Endothelial cell of umbilical vein (primary cell): ENCODE measurements around the gene TSSC4. TPM values are rescaled to one million over a fixed set of nuclear protein-coding genes. Genes with fewer than 3 reads are reported as not detected.

Experiments used
- BruUV-seq: library from RNA; stranded (reverse); fragments of 400-500 nt; replicated peaks from 2 replicates; lab custom pipeline; 2021; lab: Mats Ljungman, UMichigan
- CTCF ChIA-PET: fragments of 300-600, 350-600 bp; sonication (Branson Sonifier 250); formaldehyde crosslinking; loops from one replicate; lab custom pipeline; 2021; ENCODE audit warnings: antibody characterized with exemption, inconsistent platforms; lab: Charles Lee
- POLR2A ChIA-PET: fragments of 300-600, 350-600 bp; sonication (Branson Sonifier 250); formaldehyde crosslinking; loops from one replicate; lab custom pipeline; 2021; ENCODE audit warnings: antibody characterized with exemption, inconsistent platforms; lab: Charles Lee
- DNase-seq: peaks from one replicate; pipeline ENCODE4 v3.0.0-alpha.2; 2011; ENCODE audit warnings: low read depth, low spot score
- FAIRE-seq: peaks from 2 replicates; lab custom pipeline; 2011; peaks lifted over from hg19 to GRCh38; lab: Jason Lieb, UNC
- H2AFZ ChIP-seq: 2 replicates; pipeline ENCODE4 v1.6.0; 2012; ENCODE audit warnings: low read depth, low read length, control low read depth, inconsistent platforms
- H3K27ac ChIP-seq: 2 replicates; pipeline ENCODE4 v1.5.1; 2011; ENCODE audit warnings: low read depth, mild to moderate bottlenecking, control low read depth, low read length, moderate library complexity; ENCODE audit not compliant: insufficient read depth
- H3K27me3 ChIP-seq, 2 experiments: 2 replicates each; pipeline versions ENCODE4 v1.6.0 to v1.6.1; 2011; ENCODE audit warnings: low read length in 2 of 2, mixed read lengths in 1 of 2; ENCODE audit not compliant: control insufficient read depth in 2 of 2, insufficient read depth in 2 of 2
- H3K36me3 ChIP-seq, 2 experiments: 2 replicates in 1 of 2; 3 replicates in 1 of 2; pipeline ENCODE4 v1.5.1; 2011; ENCODE audit warnings: low read length in 2 of 2, mild to moderate bottlenecking in 1 of 2, moderate library complexity in 1 of 2; ENCODE audit not compliant: control insufficient read depth in 2 of 2, insufficient read depth in 2 of 2; ENCODE audit errors: extremely low read depth in 1 of 2
- H3K4me1 ChIP-seq: 3 replicates; pipeline ENCODE4 v1.5.1; 2011; ENCODE audit warnings: mild to moderate bottlenecking, low read length; ENCODE audit not compliant: control insufficient read depth, insufficient read depth; ENCODE audit errors: extremely low read depth
- H3K4me2 ChIP-seq: 2 replicates; pipeline ENCODE4 v1.6.1; 2011; ENCODE audit warnings: low read length, control low read depth, mixed read lengths; ENCODE audit not compliant: insufficient read depth
- H3K4me3 ChIP-seq, 3 experiments: fragments of 200-600 bp in 1 of 3; sonication (generic), shearing (Covaris generic) in 1 of 3; replicated peaks in 1 of 3; 2 replicates each; pipeline ENCODE4 v1.5.1; 2011 to 2016; ENCODE audit warnings: control low read depth in 3 of 3, low read length in 3 of 3, mild to moderate bottlenecking in 2 of 3, inconsistent platforms in 1 of 3, low read depth in 1 of 3, moderate library complexity in 1 of 3; ENCODE audit not compliant: insufficient read depth in 1 of 3
- H3K79me2 ChIP-seq: 2 replicates; pipeline ENCODE4 v1.6.0; 2012; ENCODE audit warnings: low read length, inconsistent platforms; ENCODE audit not compliant: control insufficient read depth, insufficient read depth
- H3K9ac ChIP-seq: replicated peaks from 2 replicates; pipeline ENCODE3; 2011; ENCODE audit warnings: low read length, control low read depth; ENCODE audit not compliant: insufficient read depth; ENCODE audit errors: extremely low read depth
- H3K9me1 ChIP-seq: replicated peaks from 3 replicates; pipeline ENCODE4 v1.6.0; 2011; ENCODE audit warnings: mild to moderate bottlenecking, low read length; ENCODE audit not compliant: control insufficient read depth, insufficient read depth; ENCODE audit errors: extremely low read depth
- H3K9me3 ChIP-seq: replicated peaks from 2 replicates; pipeline ENCODE4 v1.5.1; 2012; ENCODE audit warnings: low read length, inconsistent platforms; ENCODE audit not compliant: control insufficient read depth, insufficient read depth
- H4K20me1 ChIP-seq: replicated peaks from 2 replicates; pipeline ENCODE3; 2011; ENCODE audit warnings: mild to moderate bottlenecking, low read length; ENCODE audit not compliant: control insufficient read depth, insufficient read depth; ENCODE audit errors: extremely low read depth
- CTCF ChIP-seq, 2 donors: IDR thresholded peaks; 1 replicate in 1 of 2; 2 replicates in 1 of 2; pipeline ENCODE4 v1.5.1; 2011; ENCODE audit warnings: low read length in 2 of 2, mild to moderate bottlenecking in 2 of 2, moderate library complexity in 2 of 2, control low read depth in 1 of 2, inconsistent platforms in 1 of 2, low read depth in 1 of 2; ENCODE audit not compliant: insufficient read depth in 1 of 2; ENCODE audit errors: extremely low read depth in 1 of 2
- EZH2 ChIP-seq: IDR thresholded peaks from 2 replicates; pipeline ENCODE4 v1.6.1; 2012; ENCODE audit warnings: borderline replicate concordance, low read depth, mild to moderate bottlenecking, moderate library complexity, low read length, inconsistent platforms; ENCODE audit not compliant: severe bottlenecking
- FOS ChIP-seq: IDR thresholded peaks from 2 replicates; pipeline ENCODE4 v1.6.1; 2011; ENCODE audit warnings: mild to moderate bottlenecking, low read length, moderate library complexity, borderline replicate concordance; ENCODE audit not compliant: insufficient read depth
- GATA2 ChIP-seq: IDR thresholded peaks from 2 replicates; pipeline ENCODE4 v1.7.0; 2011; ENCODE audit warnings: low read depth, mild to moderate bottlenecking, moderate library complexity, mixed read lengths, low read length; ENCODE audit not compliant: insufficient read length, insufficient read depth
- JUN ChIP-seq: IDR thresholded peaks from 2 replicates; pipeline ENCODE4 v1.6.1; 2011; ENCODE audit warnings: borderline replicate concordance, low read depth; ENCODE audit not compliant: insufficient read length, insufficient read depth
- MYC ChIP-seq: IDR thresholded peaks from one replicate; pipeline ENCODE4 v1.6.1; 2011; ENCODE audit warnings: mild to moderate bottlenecking, low read depth, low read length
- POLR2A ChIP-seq: IDR thresholded peaks from 2 replicates; pipeline ENCODE4 v1.6.1; 2012; ENCODE audit warnings: low read depth, mild to moderate bottlenecking, control low read depth, low read length
- POLR2AphosphoS5 ChIP-seq: IDR thresholded peaks from 2 replicates; pipeline ENCODE4 v1.6.1; 2012; ENCODE audit warnings: low read depth, mild to moderate bottlenecking, control low read depth, low read length, moderate library complexity; ENCODE audit not compliant: insufficient read depth
- dilution Hi-C: fragments of 300-500 bp; cut with MboI; formaldehyde crosslinking; loops from one replicate; pipeline ENCODE4 v1.15.0; 2019; ENCODE audit warnings: low sequenced_read_pairs; ENCODE audit not compliant: extremely low pct_ligation_motif_present
- intact Hi-C: fragments of 100-400 bp; cut with micrococcal nuclease; formaldehyde crosslinking; loops from one replicate; pipeline ENCODE4 v1.10.0; 2022
- polyA plus RNA-seq, 4 experiments: library from polyadenylated mRNA; depleted of rRNA in 3 of 4; stranded (reverse) in 3 of 4; unstranded in 1 of 4; fragments of >200 nt; gene quantifications; 2 replicates each; pipeline versions ENCODE4 v1.2.1 to v1.2.3, GENCODE V29; 2011 to 2012; ENCODE audit warnings: missing spikeins in 1 of 4
- total RNA-seq: library from RNA; stranded (reverse); gene quantifications from 2 replicates; pipeline ENCODE4 v1.2.3, GENCODE V29; 2021
- TF ChIP-seq, protein P1 (sequence below): IDR thresholded peaks from 2 replicates; pipeline ENCODE4 v1.6.1; 2011; ENCODE audit not compliant: insufficient read depth, insufficient read length

TSSC4 gene
- total and polyA plus RNA-seq, 2 donors (not counting 3 experiments of a cell fraction or from before 2014, with no cell fraction given) = 42.7 to 59.6 TPM

DNA sequence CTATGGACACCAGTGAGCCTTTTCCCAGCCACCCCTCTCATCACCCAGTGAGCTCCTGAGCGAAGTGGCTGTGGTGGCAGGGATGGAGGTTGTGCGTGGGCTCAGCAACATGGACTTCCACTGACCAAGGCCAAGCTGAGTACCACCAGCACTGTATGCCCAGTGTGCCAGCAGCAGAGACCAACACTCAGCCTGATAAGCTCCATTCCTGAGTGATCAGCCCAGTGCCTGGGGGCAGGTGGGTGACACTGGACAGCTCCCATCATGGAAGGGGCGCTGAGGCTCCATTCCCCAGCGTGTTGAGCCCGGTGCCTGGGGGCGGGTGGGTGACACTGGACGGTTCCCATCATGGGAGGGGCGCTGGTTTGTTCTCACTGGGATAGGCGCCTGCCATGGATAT is 41.0 kb upstream of the TSSC4 start:
- no peaks in the 10 kb centered on the region for H4K20me1 ChIP-seq
- no peak overlapping the region for H2AFZ ChIP-seq
- H3K27ac ChIP-seq = no peak overlapping the region
- dilution Hi-C loops (no loop called here), intact Hi-C loops (no loop called here)
- no peak for FAIRE-seq
- no peak overlapping the region for H3K4me2 ChIP-seq
- H3K4me1 ChIP-seq = no peaks in the 10 kb centered on the region
- H3K9ac ChIP-seq = no peak overlapping the region
- no TSS peak for BruUV-seq
- ChIA-PET CTCF (interaction anchor here (1.1 kb wide), 1 partner anchor 12 kb away, joined by 3 read pairs; no protein-coding TSS in a partner anchor), POLR2A (no interaction called here)
- no peak for DNase-seq
- H3K36me3 ChIP-seq = no peaks in the 10 kb centered on the region
- no peaks in the 10 kb centered on the region for H3K79me2 ChIP-seq
- H3K27me3 ChIP-seq = no peaks in the 10 kb centered on the region
- H3K4me3 ChIP-seq = no peak overlapping the region
- H3K9me3 ChIP-seq = no peaks in the 10 kb centered on the region
- no peaks in the 10 kb centered on the region for H3K9me1 ChIP-seq
- TF ChIP-seq FOS = no peak
- no peak for TF ChIP-seq POLR2A
- no peak for TF ChIP-seq CTCF (IDR thresholded peaks at IDR 0.05; ENCODE audit: extremely low read depth in 1 of 2, insufficient read depth in 1 of 2, low read depth in 1 of 2, low read length in 2 of 2)
- no peak for TF ChIP-seq POLR2AphosphoS5

DNA sequence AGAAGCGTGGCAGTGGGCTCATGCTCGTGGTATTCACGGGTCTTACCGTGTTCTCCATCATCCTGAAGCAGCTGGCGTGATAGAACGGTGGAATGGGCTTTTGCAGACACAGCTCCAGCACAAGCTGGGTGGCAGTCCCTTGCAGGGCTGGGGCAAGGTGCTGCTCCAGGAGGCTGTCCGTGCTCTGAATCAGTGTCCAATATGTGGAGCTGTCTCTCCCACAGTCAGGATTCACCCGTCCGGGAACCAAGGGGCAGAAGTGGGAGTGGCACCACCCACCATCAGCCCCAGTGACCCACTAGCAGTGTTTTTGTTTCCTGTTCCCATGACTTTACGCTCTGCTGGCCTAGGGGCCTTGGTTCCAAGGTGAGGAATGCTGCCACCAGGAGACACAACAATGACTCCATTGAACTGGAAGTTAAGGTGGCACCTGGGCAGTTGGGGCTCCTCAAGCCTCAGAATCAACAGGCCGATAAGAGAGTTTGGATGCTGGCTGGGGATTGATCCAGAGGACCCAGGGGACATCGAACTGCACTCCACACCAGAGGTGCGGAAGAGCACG is 40.4 kb upstream of the TSSC4 start:
- no TSS peak for BruUV-seq
- no peak overlapping the region for H2AFZ ChIP-seq
- H3K36me3 ChIP-seq = no peaks in the 10 kb centered on the region
- no peaks in the 10 kb centered on the region for H3K9me3 ChIP-seq
- no peak overlapping the region for H3K9ac ChIP-seq
- H3K79me2 ChIP-seq = no peaks in the 10 kb centered on the region
- no peak overlapping the region for H3K27ac ChIP-seq
- no peaks in the 10 kb centered on the region for H4K20me1 ChIP-seq
- no peak for FAIRE-seq
- intact Hi-C loops (no loop called here), dilution Hi-C loops (no loop called here)
- no peaks in the 10 kb centered on the region for H3K27me3 ChIP-seq
- CTCF ChIA-PET = interaction anchor here (1.1 kb wide), 1 partner anchor 12 kb away, joined by 3 read pairs; no protein-coding TSS in a partner anchor
- POLR2A ChIA-PET = no interaction called here
- H3K4me3 ChIP-seq = no peak overlapping the region
- DNase-seq = no peak
- H3K4me1 ChIP-seq = no peaks in the 10 kb centered on the region
- H3K9me1 ChIP-seq = no peaks in the 10 kb centered on the region
- TF ChIP-seq CTCF (IDR thresholded peaks at IDR 0.05; ENCODE audit: extremely low read depth in 1 of 2, insufficient read depth in 1 of 2, low read depth in 1 of 2, low read length in 2 of 2) = no peak
- TF ChIP-seq, protein P1, sequence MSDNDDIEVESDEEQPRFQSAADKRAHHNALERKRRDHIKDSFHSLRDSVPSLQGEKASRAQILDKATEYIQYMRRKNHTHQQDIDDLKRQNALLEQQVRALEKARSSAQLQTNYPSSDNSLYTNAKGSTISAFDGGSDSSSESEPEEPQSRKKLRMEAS = no peak
- no peak for TF ChIP-seq POLR2AphosphoS5
- TF ChIP-seq MYC = no peak
- no peak for TF ChIP-seq JUN
- TF ChIP-seq FOS = no peak
- TF ChIP-seq GATA2 = no peak
- no peak for TF ChIP-seq POLR2A
- TF ChIP-seq EZH2 = no peak
- H3K4me2 ChIP-seq = no peak overlapping the region
